NCI-H1930 (cell line): ENCODE data around the gene SCT.

ENCODE experiments used
- DNase-seq, 2 experiments: peaks; one replicate each; lab custom pipeline; 2025; lab: John Stamatoyannopoulos, UW

The SCT gene

GRCh38 chr11:586376-587316 lies 40.3 kb downstream of the SCT start:
- DNase-seq, result no peak

- no peak for DNase-seq
Measured at GRCh38 chr11:584287-584686, 42.7 kb downstream of the SCT start.

- DNase-seq, result no peak
Measured at GRCh38 chr11:581752-582151, 45.2 kb downstream of the SCT start.

- no peak for DNase-seq
Measured at GRCh38 chr11:581342-581741, 45.6 kb downstream of the SCT start.

- DNase-seq, result no peak
Measured at GRCh38 chr11:579830-580601, 47.0 kb downstream of the SCT start.

- no peak for DNase-seq
Measured at GRCh38 chr11:578276-579035, 48.5 kb downstream of the SCT start.

GRCh38 chr11:577611-577894 lies 49.4 kb downstream of the SCT start:
- no peak for DNase-seq

- no peak for DNase-seq
Measured at GRCh38 chr11:576811-577610, 50.0 kb downstream of the SCT start.
